ENCODE data around the gene TSPAN7. TPM values are rescaled to one million over a fixed set of nuclear protein-coding genes. Genes with fewer than 3 reads are reported as not detected.

TSPAN7 gene
- total RNA-seq, 1 donor from 2014 or later, result 21.8 TPM

GRCh38 chrX:38699121-38699520 is 137.8 kb downstream of the TSPAN7 start:
- Mint-ChIP-seq H3K27ac (no peak overlapping the region), H3K4me1 (ENCODE audit: low read depth) (peaks cover 2% of the 10 kb centered on the region), H3K27me3 (no peaks in the 10 kb centered on the region), H3K36me3 (ENCODE audit: insufficient read depth) (no peaks in the 10 kb centered on the region), H3K9me3 (ENCODE audit: low read depth) (peaks cover 13% of the 10 kb centered on the region), H3K4me3 (ENCODE audit: low read depth) (no peak overlapping the region)
- DNase-seq (ENCODE audit: low spot score, unreplicated experiment), result no peak
- TF ChIP-seq CTCF (IDR thresholded peaks at IDR 0.05; ENCODE audit: unreplicated experiment), result no peak

GRCh38 chrX:38699696-38700095 is 138.4 kb downstream of the TSPAN7 start:
- TF ChIP-seq CTCF (IDR thresholded peaks at IDR 0.05; ENCODE audit: unreplicated experiment), result no peak
- Mint-ChIP-seq H3K27ac (no peak overlapping the region), H3K4me3 (ENCODE audit: low read depth) (no peak overlapping the region), H3K4me1 (ENCODE audit: low read depth) (peaks cover 2% of the 10 kb centered on the region), H3K27me3 (no peaks in the 10 kb centered on the region), H3K36me3 (ENCODE audit: insufficient read depth) (no peaks in the 10 kb centered on the region), H3K9me3 (ENCODE audit: low read depth) (peaks cover 10% of the 10 kb centered on the region)
- DNase-seq (ENCODE audit: low spot score, unreplicated experiment), result no peak

- no peak overlapping the region for H3K27ac Mint-ChIP-seq
- H3K27me3 Mint-ChIP-seq, result no peaks in the 10 kb centered on the region
- H3K4me3 Mint-ChIP-seq (ENCODE audit: low read depth), result no peak overlapping the region
- no peaks in the 10 kb centered on the region for H3K36me3 Mint-ChIP-seq (ENCODE audit: insufficient read depth)
- no peak for TF ChIP-seq CTCF (IDR thresholded peaks at IDR 0.05; ENCODE audit: unreplicated experiment)
- H3K4me1 Mint-ChIP-seq (ENCODE audit: low read depth), result peaks cover 2% of the 10 kb centered on the region
- DNase-seq (ENCODE audit: low spot score, unreplicated experiment), result no peak
- H3K9me3 Mint-ChIP-seq (ENCODE audit: low read depth), result peaks cover 10% of the 10 kb centered on the region
Observed at GRCh38 chrX:38701073-38701472, 139.7 kb downstream of the TSPAN7 start.

GRCh38 chrX:38704146-38704882 is 143.0 kb downstream of the TSPAN7 start:
- Mint-ChIP-seq H3K27me3 (no peaks in the 10 kb centered on the region), H3K27ac (no peak overlapping the region), H3K4me3 (ENCODE audit: low read depth) (no peak overlapping the region), H3K36me3 (ENCODE audit: insufficient read depth) (no peaks in the 10 kb centered on the region), H3K4me1 (ENCODE audit: low read depth) (peaks cover 2% of the 10 kb centered on the region), H3K9me3 (ENCODE audit: low read depth) (peaks cover 8% of the 10 kb centered on the region)
- TF ChIP-seq CTCF (IDR thresholded peaks at IDR 0.05; ENCODE audit: unreplicated experiment), result no peak
- DNase-seq (ENCODE audit: low spot score, unreplicated experiment), result no peak

GRCh38 chrX:38717871-38718270 is 156.5 kb downstream of the TSPAN7 start:
- peak; percentile 54 for TF ChIP-seq CTCF (IDR thresholded peaks at IDR 0.05; ENCODE audit: unreplicated experiment)
- Mint-ChIP-seq H3K4me3 (ENCODE audit: low read depth) (no peak overlapping the region), H3K27ac (no peak overlapping the region), H3K27me3 (no peaks in the 10 kb centered on the region), H3K36me3 (ENCODE audit: insufficient read depth) (peaks cover 1% of the 10 kb centered on the region), H3K4me1 (ENCODE audit: low read depth) (no peaks in the 10 kb centered on the region), H3K9me3 (ENCODE audit: low read depth) (peaks cover 37% of the 10 kb centered on the region)
- DNase-seq (ENCODE audit: low spot score, unreplicated experiment), result no peak
